WTC11 (cell line): ENCODE measurements around the gene CMTR1. TPM values are rescaled to one million over a fixed set of nuclear protein-coding genes. Genes with fewer than 3 reads are reported as not detected.

Experiments used
- ATAC-seq: fragments of 200-7000 bp; cut with Tn5 transposase; 2 replicates; pipeline ENCODE4 v1.10.0; 2021; ENCODE audit warnings: mild to moderate bottlenecking, moderate library complexity
- CTCF ChIA-PET: fragments of 300-600 bp; sonication (Branson Sonifier 250); formaldehyde crosslinking; loops from one replicate; lab custom pipeline; 2021; ENCODE audit warnings: antibody characterized with exemption; lab: Charles Lee
- POLR2A ChIA-PET: fragments of 350-600 bp; sonication (Branson Sonifier 250); formaldehyde crosslinking; loops from one replicate; lab custom pipeline; 2021; ENCODE audit warnings: antibody characterized with exemption; lab: Charles Lee
- DNase-seq: peaks from one replicate; pipeline ENCODE4 v3.0.0; 2021; ENCODE audit warnings: low spot score
- H3K27ac Mint-ChIP-seq: 2 replicates; pipeline ENCODE4 v1.8.0; 2021; ENCODE audit warnings: mixed read lengths
- H3K27me3 Mint-ChIP-seq: 2 replicates; pipeline ENCODE4 v1.8.0; 2021; ENCODE audit warnings: low read depth, mild to moderate bottlenecking, moderate library complexity, mixed read lengths
- H3K36me3 Mint-ChIP-seq: 2 replicates; pipeline ENCODE4 v1.8.0; 2021; ENCODE audit warnings: mixed read lengths
- H3K4me1 Mint-ChIP-seq: 2 replicates; pipeline ENCODE4 v1.8.0; 2022; ENCODE audit warnings: mixed read lengths
- H3K4me3 Mint-ChIP-seq: 2 replicates; pipeline ENCODE4 v1.8.0; 2021; ENCODE audit warnings: mild to moderate bottlenecking, moderate library complexity, mixed read lengths
- H3K9me3 Mint-ChIP-seq: 2 replicates; pipeline ENCODE4 v1.8.0; 2021; ENCODE audit warnings: mixed read lengths
- CBFB ChIP-seq: sonication (generic); formaldehyde crosslinking; IDR thresholded peaks from 2 replicates; pipeline ENCODE4 v1.8.1; 2022; ENCODE audit warnings: mild to moderate bottlenecking, low read depth, missing genetic modification reagents
- CREB1 ChIP-seq: sonication (generic); formaldehyde crosslinking; IDR thresholded peaks from 2 replicates; pipeline ENCODE4 v1.8.0; 2023; ENCODE audit warnings: mild to moderate bottlenecking, missing genetic modification reagents
- FOXP1 ChIP-seq: sonication (generic); formaldehyde crosslinking; IDR thresholded peaks from 2 replicates; pipeline ENCODE4 v1.8.0; 2022; ENCODE audit warnings: missing genetic modification reagents, mild to moderate bottlenecking, moderate library complexity, borderline replicate concordance
- GABPB1 ChIP-seq: sonication (generic); formaldehyde crosslinking; IDR thresholded peaks from 2 replicates; pipeline ENCODE4 v1.8.1; 2023; ENCODE audit warnings: mild to moderate bottlenecking, missing genetic modification reagents
- IRF2 ChIP-seq: sonication (generic); formaldehyde crosslinking; IDR thresholded peaks from 2 replicates; pipeline ENCODE4 v1.8.0; 2022; ENCODE audit warnings: low read depth, missing genetic modification reagents, borderline replicate concordance
- JAZF1 ChIP-seq: fragments of 250-450 bp; sonication (Bioruptor Pico); IDR thresholded peaks from 2 replicates; pipeline ENCODE4 v1.9.0; 2021; ENCODE audit warnings: moderate library complexity, mild to moderate bottlenecking, inconsistent platforms
- MLX ChIP-seq: sonication (generic); formaldehyde crosslinking; IDR thresholded peaks from 2 replicates; pipeline ENCODE4 v1.8.1; 2023; ENCODE audit warnings: mild to moderate bottlenecking, missing genetic modification reagents, moderate library complexity
- NR1H2 ChIP-seq: sonication (generic); formaldehyde crosslinking; IDR thresholded peaks from 2 replicates; pipeline ENCODE4 v1.9.0; 2021; ENCODE audit warnings: mild to moderate bottlenecking, moderate library complexity, missing genetic modification reagents
- NR3C1 ChIP-seq: sonication (generic); formaldehyde crosslinking; conservative IDR thresholded peaks from 2 replicates; pipeline ENCODE4 v1.8.1; 2023; ENCODE audit warnings: low read depth, mild to moderate bottlenecking, missing genetic modification reagents
- STAT6 ChIP-seq: sonication (generic); formaldehyde crosslinking; conservative IDR thresholded peaks from 2 replicates; pipeline ENCODE4 v1.8.1; 2023; ENCODE audit warnings: mild to moderate bottlenecking, low read depth, missing genetic modification reagents, moderate library complexity
- TP53 ChIP-seq: sonication (generic); formaldehyde crosslinking; IDR thresholded peaks from 2 replicates; pipeline ENCODE4 v1.8.1; 2023; ENCODE audit warnings: mild to moderate bottlenecking, missing genetic modification reagents
- USF1 ChIP-seq: sonication (generic); formaldehyde crosslinking; IDR thresholded peaks from 2 replicates; pipeline ENCODE4 v1.8.0; 2022; ENCODE audit warnings: mild to moderate bottlenecking, missing genetic modification reagents
- ZBTB21 ChIP-seq: sonication (generic); formaldehyde crosslinking; IDR thresholded peaks from 2 replicates; pipeline ENCODE4 v1.8.1; 2023; ENCODE audit warnings: mild to moderate bottlenecking, missing genetic modification reagents, borderline replicate concordance
- ZNF138 ChIP-seq: sonication (generic); formaldehyde crosslinking; conservative IDR thresholded peaks from 2 replicates; pipeline ENCODE4 v1.8.1; 2022; ENCODE audit warnings: mild to moderate bottlenecking, moderate library complexity, missing genetic modification reagents
- ZNF219 ChIP-seq: sonication (generic); formaldehyde crosslinking; IDR thresholded peaks from 2 replicates; pipeline ENCODE4 v1.8.0; 2023; ENCODE audit warnings: missing genetic modification reagents, mild to moderate bottlenecking, borderline replicate concordance
- total RNA-seq: library from RNA; stranded (reverse); gene quantifications from 3 replicates; pipeline ENCODE4 v1.2.3, GENCODE V29; 2021
- TF ChIP-seq, protein P1 (sequence below): fragments of 250-450 bp; sonication (Bioruptor Pico); IDR thresholded peaks from 2 replicates; pipeline ENCODE4 v1.9.0; 2021; ENCODE audit warnings: mild to moderate bottlenecking
- TF ChIP-seq, protein P2 (sequence below): sonication (generic); formaldehyde crosslinking; IDR thresholded peaks from 2 replicates; pipeline ENCODE4 v1.8.1; 2023; ENCODE audit warnings: mild to moderate bottlenecking, missing genetic modification reagents
- TF ChIP-seq, protein P3 (sequence below): sonication (generic); formaldehyde crosslinking; IDR thresholded peaks from 2 replicates; pipeline ENCODE4 v1.8.1; 2022; ENCODE audit warnings: low read depth, missing genetic modification reagents, borderline replicate concordance
- TF ChIP-seq, protein P4 (sequence below): sonication (generic); formaldehyde crosslinking; IDR thresholded peaks from 2 replicates; pipeline ENCODE4 v1.8.1; 2023; ENCODE audit warnings: mild to moderate bottlenecking, moderate library complexity, missing genetic modification reagents

Gene CMTR1
- total RNA-seq, 1 experiment from 2014 or later, result 38.6 TPM

- TF ChIP-seq CBFB (CRISPR knock-in tag), result no peak
Observed at GRCh38 chr6:37486121-37486839, 53.3 kb downstream of the CMTR1 start (continued).

DNA sequence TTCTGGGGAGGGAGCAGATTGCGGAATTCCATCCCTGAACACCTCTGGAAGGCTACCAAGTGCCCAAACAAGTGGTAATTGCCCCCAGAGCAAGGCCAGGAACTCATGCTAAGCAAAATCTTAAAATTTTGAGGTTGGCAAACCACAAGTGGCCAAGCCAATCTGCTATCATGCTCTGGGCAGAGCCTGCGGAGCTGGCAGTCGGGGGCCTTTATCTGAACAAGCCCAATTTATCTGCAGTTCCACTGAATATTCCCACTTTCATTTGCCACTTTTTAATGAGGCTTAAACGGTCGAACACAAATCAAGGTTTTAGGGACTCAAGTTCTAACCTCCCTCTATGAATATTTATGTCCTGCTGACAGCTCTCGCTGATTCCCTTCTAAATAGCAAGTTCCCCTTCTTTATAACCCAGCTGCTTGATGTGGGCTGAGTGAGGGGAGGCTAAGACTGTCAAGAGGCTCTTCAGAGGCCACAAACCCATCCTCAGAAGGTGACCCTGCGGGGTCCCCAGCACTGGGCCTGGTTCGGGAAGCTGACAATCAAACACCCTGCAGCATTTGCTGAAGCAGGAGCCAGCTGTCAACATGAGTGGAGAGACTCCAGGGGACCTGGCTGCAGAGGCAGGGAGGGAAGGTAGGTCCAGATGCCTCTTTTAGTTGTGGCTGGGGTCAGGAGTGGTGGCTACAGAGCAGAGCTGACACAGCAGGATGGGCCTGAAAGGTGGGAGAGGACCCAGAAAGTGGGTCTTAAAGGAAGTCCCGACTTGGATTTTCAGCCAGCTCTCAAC lies 54.8 kb downstream of the CMTR1 start:
- no peak for TF ChIP-seq NR3C1
- no peak for TF ChIP-seq TP53 (CRISPR knock-in tag)
- TF ChIP-seq FOXP1 (CRISPR knock-in tag), result no peak
- TF ChIP-seq ZNF219 (CRISPR knock-in tag), result no peak
- TF ChIP-seq NR1H2 (CRISPR knock-in tag), result no peak
- TF ChIP-seq ZBTB21 (CRISPR knock-in tag), result no peak
- no peak for TF ChIP-seq IRF2 (CRISPR knock-in tag)
- no peak for TF ChIP-seq STAT6 (CRISPR knock-in tag)
- TF ChIP-seq CREB1 (CRISPR knock-in tag), result no peak
- TF ChIP-seq, protein P1, sequence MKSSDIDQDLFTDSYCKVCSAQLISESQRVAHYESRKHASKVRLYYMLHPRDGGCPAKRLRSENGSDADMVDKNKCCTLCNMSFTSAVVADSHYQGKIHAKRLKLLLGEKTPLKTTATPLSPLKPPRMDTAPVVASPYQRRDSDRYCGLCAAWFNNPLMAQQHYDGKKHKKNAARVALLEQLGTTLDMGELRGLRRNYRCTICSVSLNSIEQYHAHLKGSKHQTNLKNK (CRISPR knock-in tag), result no peak
- TF ChIP-seq, protein P2, sequence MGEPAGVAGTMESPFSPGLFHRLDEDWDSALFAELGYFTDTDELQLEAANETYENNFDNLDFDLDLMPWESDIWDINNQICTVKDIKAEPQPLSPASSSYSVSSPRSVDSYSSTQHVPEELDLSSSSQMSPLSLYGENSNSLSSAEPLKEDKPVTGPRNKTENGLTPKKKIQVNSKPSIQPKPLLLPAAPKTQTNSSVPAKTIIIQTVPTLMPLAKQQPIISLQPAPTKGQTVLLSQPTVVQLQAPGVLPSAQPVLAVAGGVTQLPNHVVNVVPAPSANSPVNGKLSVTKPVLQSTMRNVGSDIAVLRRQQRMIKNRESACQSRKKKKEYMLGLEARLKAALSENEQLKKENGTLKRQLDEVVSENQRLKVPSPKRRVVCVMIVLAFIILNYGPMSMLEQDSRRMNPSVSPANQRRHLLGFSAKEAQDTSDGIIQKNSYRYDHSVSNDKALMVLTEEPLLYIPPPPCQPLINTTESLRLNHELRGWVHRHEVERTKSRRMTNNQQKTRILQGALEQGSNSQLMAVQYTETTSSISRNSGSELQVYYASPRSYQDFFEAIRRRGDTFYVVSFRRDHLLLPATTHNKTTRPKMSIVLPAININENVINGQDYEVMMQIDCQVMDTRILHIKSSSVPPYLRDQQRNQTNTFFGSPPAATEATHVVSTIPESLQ (CRISPR knock-in tag), result no peak
- TF ChIP-seq MLX (CRISPR knock-in tag), result no peak
- no peak for TF ChIP-seq GABPB1 (CRISPR knock-in tag)
- TF ChIP-seq USF1 (CRISPR knock-in tag), result no peak
- TF ChIP-seq, protein P3, sequence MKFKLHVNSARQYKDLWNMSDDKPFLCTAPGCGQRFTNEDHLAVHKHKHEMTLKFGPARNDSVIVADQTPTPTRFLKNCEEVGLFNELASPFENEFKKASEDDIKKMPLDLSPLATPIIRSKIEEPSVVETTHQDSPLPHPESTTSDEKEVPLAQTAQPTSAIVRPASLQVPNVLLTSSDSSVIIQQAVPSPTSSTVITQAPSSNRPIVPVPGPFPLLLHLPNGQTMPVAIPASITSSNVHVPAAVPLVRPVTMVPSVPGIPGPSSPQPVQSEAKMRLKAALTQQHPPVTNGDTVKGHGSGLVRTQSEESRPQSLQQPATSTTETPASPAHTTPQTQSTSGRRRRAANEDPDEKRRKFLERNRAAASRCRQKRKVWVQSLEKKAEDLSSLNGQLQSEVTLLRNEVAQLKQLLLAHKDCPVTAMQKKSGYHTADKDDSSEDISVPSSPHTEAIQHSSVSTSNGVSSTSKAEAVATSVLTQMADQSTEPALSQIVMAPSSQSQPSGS (CRISPR knock-in tag), result no peak
- TF ChIP-seq, protein P4, sequence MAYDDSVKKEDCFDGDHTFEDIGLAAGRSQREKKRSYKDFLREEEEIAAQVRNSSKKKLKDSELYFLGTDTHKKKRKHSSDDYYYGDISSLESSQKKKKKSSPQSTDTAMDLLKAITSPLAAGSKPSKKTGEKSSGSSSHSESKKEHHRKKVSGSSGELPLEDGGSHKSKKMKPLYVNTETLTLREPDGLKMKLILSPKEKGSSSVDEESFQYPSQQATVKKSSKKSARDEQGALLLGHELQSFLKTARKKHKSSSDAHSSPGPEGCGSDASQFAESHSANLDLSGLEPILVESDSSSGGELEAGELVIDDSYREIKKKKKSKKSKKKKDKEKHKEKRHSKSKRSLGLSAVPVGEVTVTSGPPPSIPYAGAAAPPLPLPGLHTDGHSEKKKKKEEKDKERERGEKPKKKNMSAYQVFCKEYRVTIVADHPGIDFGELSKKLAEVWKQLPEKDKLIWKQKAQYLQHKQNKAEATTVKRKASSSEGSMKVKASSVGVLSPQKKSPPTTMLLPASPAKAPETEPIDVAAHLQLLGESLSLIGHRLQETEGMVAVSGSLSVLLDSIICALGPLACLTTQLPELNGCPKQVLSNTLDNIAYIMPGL (CRISPR knock-in tag), result no peak
- TF ChIP-seq JAZF1 (CRISPR knock-in tag), result no peak
- no peak for TF ChIP-seq ZNF138 (CRISPR knock-in tag)
- TF ChIP-seq, all 79 proteins: peak for 0
- CTCF ChIA-PET, result interaction anchor here (0.9 to 2.4 kb wide), 5 partner anchors 20 to 162 kb away, joined by 3 to 12 read pairs (median 3); no protein-coding TSS in a partner anchor
- ATAC-seq (no peak), DNase-seq (no peak)
- POLR2A ChIA-PET, result interaction anchor here (0.9 kb wide), 1 partner anchor 217 kb away, joined by 6 read pairs; no protein-coding TSS in a partner anchor
- H3K4me3 Mint-ChIP-seq, result no peak overlapping the region
- peaks cover 3% of the 10 kb centered on the region; the same call in 1 of the 2 replicates for H3K36me3 Mint-ChIP-seq
- H3K4me1 Mint-ChIP-seq, result peaks cover 33% of the 10 kb centered on the region
- H3K27me3 Mint-ChIP-seq, result no peaks in the 10 kb centered on the region
- no peak overlapping the region for H3K27ac Mint-ChIP-seq
- no peaks in the 10 kb centered on the region for H3K9me3 Mint-ChIP-seq
